GM20000 (cell line): ENCODE data around the gene EPB41L4B.

Source experiments
- DNase-seq: peaks from one replicate; pipeline ENCODE4 v3.0.0; 2012; ENCODE audit warnings: low spot score
- TF ChIP-seq, protein P1 (sequence below): IDR thresholded peaks from 2 replicates; pipeline ENCODE4 v1.5.1; 2012; ENCODE audit warnings: mild to moderate bottlenecking, control low read depth; ENCODE audit errors: extremely low read depth, missing control alignments

The EPB41L4B gene

DNA sequence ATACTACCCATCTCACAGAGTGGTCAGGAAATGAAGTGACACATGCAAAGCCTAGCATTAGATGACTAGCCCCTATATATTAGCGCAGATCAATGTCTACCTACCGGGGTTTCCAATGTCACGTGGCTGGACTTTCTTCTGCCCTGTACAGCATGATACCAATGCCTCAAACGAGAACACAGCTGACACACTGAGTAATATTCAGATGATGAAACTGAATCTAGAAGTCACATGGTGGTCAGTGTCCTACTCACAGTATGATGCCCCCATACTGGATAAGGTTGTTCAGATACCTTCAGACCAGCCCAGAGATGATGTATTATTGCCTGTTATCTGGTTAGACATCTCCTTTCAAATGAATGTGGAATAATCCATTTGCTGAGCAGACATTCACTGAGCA is 82.7 kb downstream of the EPB41L4B start:
- no peak for DNase-seq
- TF ChIP-seq, protein P1, sequence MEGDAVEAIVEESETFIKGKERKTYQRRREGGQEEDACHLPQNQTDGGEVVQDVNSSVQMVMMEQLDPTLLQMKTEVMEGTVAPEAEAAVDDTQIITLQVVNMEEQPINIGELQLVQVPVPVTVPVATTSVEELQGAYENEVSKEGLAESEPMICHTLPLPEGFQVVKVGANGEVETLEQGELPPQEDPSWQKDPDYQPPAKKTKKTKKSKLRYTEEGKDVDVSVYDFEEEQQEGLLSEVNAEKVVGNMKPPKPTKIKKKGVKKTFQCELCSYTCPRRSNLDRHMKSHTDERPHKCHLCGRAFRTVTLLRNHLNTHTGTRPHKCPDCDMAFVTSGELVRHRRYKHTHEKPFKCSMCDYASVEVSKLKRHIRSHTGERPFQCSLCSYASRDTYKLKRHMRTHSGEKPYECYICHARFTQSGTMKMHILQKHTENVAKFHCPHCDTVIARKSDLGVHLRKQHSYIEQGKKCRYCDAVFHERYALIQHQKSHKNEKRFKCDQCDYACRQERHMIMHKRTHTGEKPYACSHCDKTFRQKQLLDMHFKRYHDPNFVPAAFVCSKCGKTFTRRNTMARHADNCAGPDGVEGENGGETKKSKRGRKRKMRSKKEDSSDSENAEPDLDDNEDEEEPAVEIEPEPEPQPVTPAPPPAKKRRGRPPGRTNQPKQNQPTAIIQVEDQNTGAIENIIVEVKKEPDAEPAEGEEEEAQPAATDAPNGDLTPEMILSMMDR: no peak

DNA sequence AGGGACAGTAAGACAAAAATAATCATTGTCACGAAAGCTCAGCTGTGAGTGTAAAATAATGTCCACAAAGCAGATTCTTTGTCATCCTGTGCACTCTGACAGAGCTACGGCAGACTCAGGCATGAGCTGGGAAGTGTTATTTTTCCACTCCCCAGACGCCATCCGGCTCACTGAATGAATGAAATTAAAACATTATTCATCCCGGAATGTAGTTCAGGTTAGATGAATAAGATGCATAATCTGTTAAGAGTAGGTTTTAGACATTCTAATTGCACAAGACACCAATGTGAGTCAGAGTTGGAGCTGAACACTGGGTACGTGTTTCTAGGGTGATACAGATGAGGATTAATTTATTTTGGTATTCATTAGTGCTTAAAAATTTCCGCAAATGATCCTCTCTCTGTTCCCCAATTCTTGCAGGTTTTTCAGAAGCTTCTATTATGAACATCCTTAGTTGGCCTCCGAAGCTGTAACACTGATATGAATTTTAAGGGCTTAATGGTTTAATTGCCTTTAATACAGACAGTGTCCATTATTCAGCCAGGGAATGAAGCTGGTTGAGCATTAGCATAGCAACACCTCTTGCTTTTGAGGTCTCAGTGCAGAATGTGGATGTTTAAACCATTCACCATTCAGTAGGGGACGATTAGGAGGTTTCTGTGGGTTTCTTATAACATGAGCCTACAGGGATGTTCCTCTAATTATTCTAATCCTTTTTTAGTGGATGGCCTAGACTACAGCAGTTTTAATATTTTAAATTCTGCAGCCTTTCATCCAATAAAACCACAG is 88.2 kb downstream of the EPB41L4B start:
- TF ChIP-seq, protein P1: no peak
- DNase-seq: no peak

DNA sequence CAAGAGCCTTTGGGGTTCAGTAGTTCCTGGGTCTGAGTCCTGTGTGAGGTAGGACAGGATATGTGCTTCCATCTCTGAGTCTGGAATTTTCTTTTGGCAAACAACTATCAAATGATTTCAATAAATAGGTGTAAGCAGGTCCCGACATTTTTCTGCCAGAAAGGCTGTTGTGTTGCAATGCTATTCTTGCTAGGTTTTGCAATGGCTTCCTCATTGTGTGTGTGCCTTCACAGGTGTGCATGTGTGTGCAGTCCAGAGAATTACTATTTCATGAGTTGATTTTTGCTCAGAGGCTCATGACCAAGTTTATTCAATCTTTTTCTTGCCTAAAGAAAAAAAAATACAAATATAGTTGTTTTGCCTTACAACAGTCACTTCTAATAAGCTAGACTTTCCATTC is 89.3 kb downstream of the EPB41L4B start:
- TF ChIP-seq, protein P1: no peak

DNA sequence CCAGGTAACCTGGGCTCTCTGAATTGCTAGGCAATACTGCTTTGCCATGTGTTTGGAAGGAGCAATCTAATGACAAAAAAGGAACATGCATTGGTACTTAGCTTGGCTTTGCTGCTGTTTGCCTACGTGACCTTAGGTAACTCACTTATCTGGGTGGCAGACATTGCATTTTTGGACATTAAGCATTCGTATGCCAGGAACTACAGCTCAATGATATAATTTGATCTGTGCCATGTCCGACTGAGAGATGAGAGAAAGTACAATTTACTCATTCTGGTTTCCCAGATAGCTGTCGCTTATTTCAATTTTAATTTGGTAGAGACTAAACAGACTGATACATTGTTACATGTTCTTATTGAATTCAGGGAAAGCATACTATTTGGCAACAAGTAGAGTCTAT is 90.6 kb downstream of the EPB41L4B start:
- no peak for DNase-seq
- TF ChIP-seq, protein P1: no peak

More for the DNA sequence above, 89.3 kb downstream of the EPB41L4B start:
- no peak for DNase-seq

DNA sequence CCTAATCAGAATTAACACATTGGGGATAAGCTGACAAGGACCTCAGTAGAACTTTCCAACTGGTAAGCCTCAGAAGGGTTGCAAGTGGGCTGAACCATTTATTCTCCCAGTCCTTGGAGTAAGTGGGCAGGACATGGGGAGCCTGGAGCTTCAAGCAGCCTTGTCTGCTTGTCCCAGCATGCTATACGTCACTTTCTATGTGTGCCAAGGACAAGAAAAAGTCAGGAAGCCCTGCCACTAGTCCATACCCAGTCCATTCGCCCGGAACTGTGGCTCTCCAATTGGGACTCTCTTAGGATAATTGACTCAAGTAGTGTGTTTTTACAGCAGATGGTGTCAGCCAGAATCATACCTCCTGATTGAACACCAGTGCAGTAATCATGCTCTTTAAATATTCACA is 91.2 kb downstream of the EPB41L4B start:
- TF ChIP-seq, protein P1: no peak
- no peak for DNase-seq

DNA sequence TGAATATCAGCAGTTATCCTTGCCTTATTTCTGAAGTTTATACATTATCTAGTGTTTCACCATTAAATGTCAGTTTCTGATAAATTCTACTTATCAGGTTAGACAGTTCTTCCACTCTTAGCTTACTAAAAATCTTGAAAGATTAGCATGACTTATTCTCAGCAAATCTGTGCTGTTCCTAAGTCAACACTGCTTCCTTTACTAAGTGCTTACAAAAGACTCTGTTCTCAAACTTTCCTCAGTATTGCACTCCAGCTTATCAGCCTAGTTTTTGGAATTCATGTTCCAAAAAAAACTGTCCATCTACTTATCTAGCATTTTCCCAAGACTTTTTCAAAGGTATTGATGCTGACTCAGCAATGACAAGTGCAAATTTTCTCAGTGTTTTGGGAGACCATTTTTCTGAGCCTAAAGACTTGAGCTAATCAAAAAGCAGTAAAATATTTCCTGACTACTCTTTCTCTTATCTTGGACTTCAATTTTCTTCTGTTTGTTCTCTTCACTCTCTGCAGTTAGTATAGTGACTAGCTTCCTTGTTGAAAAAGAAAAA is 92.7 kb downstream of the EPB41L4B start:
- TF ChIP-seq, protein P1: no peak
- no peak for DNase-seq

DNA sequence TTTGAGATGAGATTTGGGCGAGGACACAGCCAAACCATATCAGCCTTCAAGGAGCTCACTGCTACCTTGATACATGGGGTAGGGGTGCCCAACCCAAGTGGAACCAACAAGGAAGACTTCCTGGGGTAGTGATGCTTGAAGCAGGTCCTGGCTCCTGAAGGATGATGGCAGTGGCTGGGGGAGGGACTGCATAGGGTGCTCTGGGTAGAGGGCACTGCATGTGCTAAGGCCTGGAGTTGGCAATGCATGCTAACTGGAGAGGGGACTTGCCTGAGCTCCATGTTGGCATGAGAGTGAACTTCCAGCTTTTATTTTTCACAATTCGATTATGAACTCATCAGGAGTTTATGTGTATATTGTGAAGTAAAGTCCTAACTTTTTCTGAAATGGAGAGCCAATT is 95.2 kb downstream of the EPB41L4B start:
- DNase-seq: no peak

More for the DNA sequence above, 95.2 kb downstream of the EPB41L4B start:
- TF ChIP-seq, protein P1: no peak
